ENCODE data around the gene FLT3LG. TPM values are rescaled to one million over a fixed set of nuclear protein-coding genes. Genes with fewer than 3 reads are reported as not detected.

Gene FLT3LG
- total and polyA plus RNA-seq, 9 of the 15 experiments (the other 6 are each of a cell fraction or from before 2014, with no cell fraction given), result 0.31 to 6.4 (median 1.1) TPM

DNA sequence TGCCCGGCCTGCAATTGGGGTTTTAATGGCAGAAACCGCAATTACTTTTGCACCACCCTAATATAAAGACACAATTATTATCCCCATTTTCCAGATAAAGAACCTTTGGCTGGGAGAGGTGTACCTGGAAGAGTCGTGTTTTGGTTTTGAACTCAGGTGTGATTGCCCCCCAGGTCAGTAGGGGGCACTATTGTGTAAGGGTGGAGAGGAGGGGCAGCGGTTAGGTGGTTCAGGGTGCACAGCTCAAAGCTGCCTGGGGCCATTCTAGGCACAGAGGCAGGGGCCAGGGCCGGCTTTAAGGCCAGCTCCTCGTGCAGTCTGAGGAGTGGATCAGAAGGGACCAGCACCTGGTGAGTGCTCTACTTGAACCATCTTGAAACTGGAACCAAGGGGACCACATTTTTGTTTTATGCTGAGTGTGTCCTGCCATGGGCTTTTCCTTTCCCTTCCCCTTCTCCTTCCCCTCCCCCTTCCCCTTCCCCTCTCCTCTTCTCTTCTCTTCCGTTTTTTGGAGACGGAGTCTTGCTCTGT lies 32.6 kb downstream of the FLT3LG start (continued):
- TF ChIP-seq, protein P1, sequence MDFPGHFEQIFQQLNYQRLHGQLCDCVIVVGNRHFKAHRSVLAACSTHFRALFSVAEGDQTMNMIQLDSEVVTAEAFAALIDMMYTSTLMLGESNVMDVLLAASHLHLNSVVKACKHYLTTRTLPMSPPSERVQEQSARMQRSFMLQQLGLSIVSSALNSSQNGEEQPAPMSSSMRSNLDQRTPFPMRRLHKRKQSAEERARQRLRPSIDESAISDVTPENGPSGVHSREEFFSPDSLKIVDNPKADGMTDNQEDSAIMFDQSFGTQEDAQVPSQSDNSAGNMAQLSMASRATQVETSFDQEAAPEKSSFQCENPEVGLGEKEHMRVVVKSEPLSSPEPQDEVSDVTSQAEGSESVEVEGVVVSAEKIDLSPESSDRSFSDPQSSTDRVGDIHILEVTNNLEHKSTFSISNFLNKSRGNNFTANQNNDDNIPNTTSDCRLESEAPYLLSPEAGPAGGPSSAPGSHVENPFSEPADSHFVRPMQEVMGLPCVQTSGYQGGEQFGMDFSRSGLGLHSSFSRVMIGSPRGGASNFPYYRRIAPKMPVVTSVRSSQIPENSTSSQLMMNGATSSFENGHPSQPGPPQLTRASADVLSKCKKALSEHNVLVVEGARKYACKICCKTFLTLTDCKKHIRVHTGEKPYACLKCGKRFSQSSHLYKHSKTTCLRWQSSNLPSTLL (IDR thresholded peaks at IDR 0.05), result no peak
- TF ChIP-seq CAMTA2 (CRISPR knock-in tag; conservative IDR thresholded peaks at IDR 0.05) (no peak), ASH1L (IDR thresholded peaks at IDR 0.05; ENCODE audit: borderline replicate concordance, low read depth, partially characterized antibody) (no peak), FOXK2 (conservative IDR thresholded peaks at IDR 0.05 in 1 of 2, IDR thresholded peaks at IDR 0.05 in 1 of 2; ENCODE audit: low read depth in 2 of 2) (0 out of 4 replicates have a peak, but pooled peaks of 1 of the 2 experiments have one; percentile 47), ZBTB17 (CRISPR knock-in tag; IDR thresholded peaks at IDR 0.05) (no peak), GTF2A2 (tag; IDR thresholded peaks at IDR 0.05) (no peak), ARID1B (IDR thresholded peaks at IDR 0.05) (peak; percentile 30), FOXJ2 (tag; IDR thresholded peaks at IDR 0.05) (no peak), ZBTB40 (IDR thresholded peaks at IDR 0.05) (0 out of 2 replicates have a peak, but pooled peaks have one; percentile 30), ZBTB40 (CRISPR knock-in tag; IDR thresholded peaks at IDR 0.05) (no peak)
- TF ChIP-seq, protein P2, sequence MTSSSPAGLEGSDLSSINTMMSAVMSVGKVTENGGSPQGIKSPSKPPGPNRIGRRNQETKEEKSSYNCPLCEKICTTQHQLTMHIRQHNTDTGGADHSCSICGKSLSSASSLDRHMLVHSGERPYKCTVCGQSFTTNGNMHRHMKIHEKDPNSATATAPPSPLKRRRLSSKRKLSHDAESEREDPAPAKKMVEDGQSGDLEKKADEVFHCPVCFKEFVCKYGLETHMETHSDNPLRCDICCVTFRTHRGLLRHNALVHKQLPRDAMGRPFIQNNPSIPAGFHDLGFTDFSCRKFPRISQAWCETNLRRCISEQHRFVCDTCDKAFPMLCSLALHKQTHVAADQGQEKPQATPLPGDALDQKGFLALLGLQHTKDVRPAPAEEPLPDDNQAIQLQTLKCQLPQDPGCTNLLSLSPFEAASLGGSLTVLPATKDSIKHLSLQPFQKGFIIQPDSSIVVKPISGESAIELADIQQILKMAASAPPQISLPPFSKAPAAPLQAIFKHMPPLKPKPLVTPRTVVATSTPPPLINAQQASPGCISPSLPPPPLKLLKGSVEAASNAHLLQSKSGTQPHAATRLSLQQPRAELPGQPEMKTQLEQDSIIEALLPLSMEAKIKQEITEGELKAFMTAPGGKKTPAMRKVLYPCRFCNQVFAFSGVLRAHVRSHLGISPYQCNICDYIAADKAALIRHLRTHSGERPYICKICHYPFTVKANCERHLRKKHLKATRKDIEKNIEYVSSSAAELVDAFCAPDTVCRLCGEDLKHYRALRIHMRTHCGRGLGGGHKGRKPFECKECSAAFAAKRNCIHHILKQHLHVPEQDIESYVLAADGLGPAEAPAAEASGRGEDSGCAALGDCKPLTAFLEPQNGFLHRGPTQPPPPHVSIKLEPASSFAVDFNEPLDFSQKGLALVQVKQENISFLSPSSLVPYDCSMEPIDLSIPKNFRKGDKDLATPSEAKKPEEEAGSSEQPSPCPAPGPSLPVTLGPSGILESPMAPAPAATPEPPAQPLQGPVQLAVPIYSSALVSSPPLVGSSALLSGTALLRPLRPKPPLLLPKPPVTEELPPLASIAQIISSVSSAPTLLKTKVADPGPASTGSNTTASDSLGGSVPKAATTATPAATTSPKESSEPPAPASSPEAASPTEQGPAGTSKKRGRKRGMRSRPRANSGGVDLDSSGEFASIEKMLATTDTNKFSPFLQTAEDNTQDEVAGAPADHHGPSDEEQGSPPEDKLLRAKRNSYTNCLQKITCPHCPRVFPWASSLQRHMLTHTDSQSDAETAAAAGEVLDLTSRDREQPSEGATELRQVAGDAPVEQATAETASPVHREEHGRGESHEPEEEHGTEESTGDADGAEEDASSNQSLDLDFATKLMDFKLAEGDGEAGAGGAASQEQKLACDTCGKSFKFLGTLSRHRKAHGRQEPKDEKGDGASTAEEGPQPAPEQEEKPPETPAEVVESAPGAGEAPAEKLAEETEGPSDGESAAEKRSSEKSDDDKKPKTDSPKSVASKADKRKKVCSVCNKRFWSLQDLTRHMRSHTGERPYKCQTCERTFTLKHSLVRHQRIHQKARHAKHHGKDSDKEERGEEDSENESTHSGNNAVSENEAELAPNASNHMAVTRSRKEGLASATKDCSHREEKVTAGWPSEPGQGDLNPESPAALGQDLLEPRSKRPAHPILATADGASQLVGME (CRISPR knock-in tag; IDR thresholded peaks at IDR 0.05), result no peak
